ENCODE measurements around the gene INSIG1.

The INSIG1 gene

GRCh38 chr7:155315977-155316376 is 18.3 kb downstream of the INSIG1 start:
- Histone ChIP-seq H3K4me1 (ENCODE audit: control insufficient read depth, low read depth, low read length) (no peaks in the 10 kb centered on the region), H3K4ac (ENCODE audit: low read depth, low read length) (no peak overlapping the region), H3K9ac (ENCODE audit: low read length) (no peak overlapping the region), H2BK120ac (ENCODE audit: low read depth, low read length) (no peak overlapping the region), H2BK5ac (ENCODE audit: low read length) (no peak overlapping the region), H3K56ac (ENCODE audit: low read length) (no peak overlapping the region), H3K27me3 (ENCODE audit: insufficient read depth, low read length, poor library complexity) (no peaks in the 10 kb centered on the region), H3K27ac (ENCODE audit: low read depth, low read length) (no peak overlapping the region), H4K8ac (ENCODE audit: low read depth, low read length) (no peak overlapping the region), H3K79me2 (ENCODE audit: control insufficient read depth, insufficient read depth, low read length) (no peaks in the 10 kb centered on the region), H3K36me3 (ENCODE audit: control insufficient read depth, insufficient read depth, low read length) (no peaks in the 10 kb centered on the region), H3K79me1 (ENCODE audit: low read length) (no peaks in the 10 kb centered on the region), H3K4me2 (ENCODE audit: low read length) (no peak overlapping the region), H3K18ac (ENCODE audit: low read length) (no peak overlapping the region), H3K4me3 (ENCODE audit: low read length) (no peak overlapping the region), H2AK5ac (ENCODE audit: low read length) (no peak overlapping the region), H2BK15ac (replicated peaks; ENCODE audit: low read depth) (no peak overlapping the region), H4K5ac (ENCODE audit: low read length) (no peak overlapping the region), H3K23ac (ENCODE audit: low read length) (no peak overlapping the region)
- no peak for DNase-seq
- WGBS (ENCODE audit: extremely low coverage, insufficient coverage, low lambda C conversion rate) = no CpG with 5 or more reads among the region's 8 CpGs

- no CpG with 5 or more reads among the region's 13 CpGs for WGBS (ENCODE audit: extremely low coverage, insufficient coverage, low lambda C conversion rate)
- Histone ChIP-seq H3K56ac (ENCODE audit: low read length) (no peak overlapping the region), H3K23ac (ENCODE audit: low read length) (no peak overlapping the region), H3K18ac (ENCODE audit: low read length) (no peak overlapping the region), H3K4ac (ENCODE audit: low read depth, low read length) (no peak overlapping the region), H3K4me3 (ENCODE audit: low read length) (no peak overlapping the region), H3K9ac (ENCODE audit: low read length) (no peak overlapping the region), H2BK15ac (replicated peaks; ENCODE audit: low read depth) (no peak overlapping the region), H2BK120ac (ENCODE audit: low read depth, low read length) (no peak overlapping the region), H3K79me1 (ENCODE audit: low read length) (no peaks in the 10 kb centered on the region), H3K36me3 (ENCODE audit: control insufficient read depth, insufficient read depth, low read length) (no peaks in the 10 kb centered on the region), H2BK5ac (ENCODE audit: low read length) (no peak overlapping the region), H3K27me3 (ENCODE audit: insufficient read depth, low read length, poor library complexity) (no peaks in the 10 kb centered on the region), H2AK5ac (ENCODE audit: low read length) (no peak overlapping the region), H3K79me2 (ENCODE audit: control insufficient read depth, insufficient read depth, low read length) (no peaks in the 10 kb centered on the region), H3K4me1 (ENCODE audit: control insufficient read depth, low read depth, low read length) (no peaks in the 10 kb centered on the region), H4K8ac (ENCODE audit: low read depth, low read length) (no peak overlapping the region), H3K4me2 (ENCODE audit: low read length) (no peak overlapping the region), H3K27ac (ENCODE audit: low read depth, low read length) (no peak overlapping the region), H4K5ac (ENCODE audit: low read length) (no peak overlapping the region)
- DNase-seq = no peak
These were observed 18.9 kb downstream of the INSIG1 start for GRCh38 chr7:155316427-155317113.

GRCh38 chr7:155317114-155317434 is 19.4 kb downstream of the INSIG1 start:
- Histone ChIP-seq H3K18ac (ENCODE audit: low read length) (no peak overlapping the region), H3K4ac (ENCODE audit: low read depth, low read length) (no peak overlapping the region), H2AK5ac (ENCODE audit: low read length) (no peak overlapping the region), H3K4me3 (ENCODE audit: low read length) (no peak overlapping the region), H3K4me1 (ENCODE audit: control insufficient read depth, low read depth, low read length) (no peaks in the 10 kb centered on the region), H3K56ac (ENCODE audit: low read length) (no peak overlapping the region), H3K36me3 (ENCODE audit: control insufficient read depth, insufficient read depth, low read length) (no peaks in the 10 kb centered on the region), H3K79me1 (ENCODE audit: low read length) (no peaks in the 10 kb centered on the region), H3K9ac (ENCODE audit: low read length) (no peak overlapping the region), H2BK120ac (ENCODE audit: low read depth, low read length) (no peak overlapping the region), H2BK5ac (ENCODE audit: low read length) (no peak overlapping the region), H4K8ac (ENCODE audit: low read depth, low read length) (no peak overlapping the region), H3K79me2 (ENCODE audit: control insufficient read depth, insufficient read depth, low read length) (no peaks in the 10 kb centered on the region), H3K27me3 (ENCODE audit: insufficient read depth, low read length, poor library complexity) (no peaks in the 10 kb centered on the region), H3K23ac (ENCODE audit: low read length) (no peak overlapping the region), H3K4me2 (ENCODE audit: low read length) (no peak overlapping the region), H3K27ac (ENCODE audit: low read depth, low read length) (no peak overlapping the region), H4K5ac (ENCODE audit: low read length) (no peak overlapping the region), H2BK15ac (replicated peaks; ENCODE audit: low read depth) (no peak overlapping the region)
- DNase-seq = no peak
- no CpG with 5 or more reads among the region's 3 CpGs for WGBS (ENCODE audit: extremely low coverage, insufficient coverage, low lambda C conversion rate)

DNA sequence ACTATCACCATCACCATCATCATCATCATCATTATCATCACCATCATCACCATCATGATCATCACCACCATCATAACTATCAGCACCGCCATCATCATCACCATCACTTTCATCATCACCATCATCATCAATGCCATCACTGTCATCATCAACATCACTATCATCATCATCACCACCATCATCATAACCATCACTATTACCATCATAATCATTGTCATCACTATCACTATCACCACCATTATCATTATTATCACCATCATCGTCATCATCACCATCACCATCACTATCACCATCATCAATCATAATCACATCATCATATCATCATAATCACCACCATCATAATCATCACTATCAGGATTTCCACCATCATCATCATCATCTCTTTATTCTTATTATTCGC is 20.6 kb downstream of the INSIG1 start:
- Histone ChIP-seq H2BK15ac (replicated peaks; ENCODE audit: low read depth) (no peak overlapping the region), H3K79me1 (ENCODE audit: low read length) (no peaks in the 10 kb centered on the region), H3K27me3 (ENCODE audit: insufficient read depth, low read length, poor library complexity) (no peaks in the 10 kb centered on the region), H4K8ac (ENCODE audit: low read depth, low read length) (no peak overlapping the region), H3K4ac (ENCODE audit: low read depth, low read length) (no peak overlapping the region), H3K23ac (ENCODE audit: low read length) (no peak overlapping the region), H3K27ac (ENCODE audit: low read depth, low read length) (no peak overlapping the region), H3K36me3 (ENCODE audit: control insufficient read depth, insufficient read depth, low read length) (no peaks in the 10 kb centered on the region), H3K4me3 (ENCODE audit: low read length) (no peak overlapping the region), H2BK120ac (ENCODE audit: low read depth, low read length) (no peak overlapping the region), H3K4me1 (ENCODE audit: control insufficient read depth, low read depth, low read length) (no peaks in the 10 kb centered on the region), H3K79me2 (ENCODE audit: control insufficient read depth, insufficient read depth, low read length) (no peaks in the 10 kb centered on the region), H3K4me2 (ENCODE audit: low read length) (no peak overlapping the region), H3K9ac (ENCODE audit: low read length) (no peak overlapping the region), H2BK5ac (ENCODE audit: low read length) (no peak overlapping the region), H3K56ac (ENCODE audit: low read length) (no peak overlapping the region), H3K18ac (ENCODE audit: low read length) (no peak overlapping the region), H4K5ac (ENCODE audit: low read length) (no peak overlapping the region), H2AK5ac (ENCODE audit: low read length) (no peak overlapping the region)
- 100% methylated on average over 2 of the region's 3 CpGs for WGBS (ENCODE audit: extremely low coverage, insufficient coverage, low lambda C conversion rate)
- DNase-seq = no peak

GRCh38 chr7:155322530-155322929 is 24.9 kb downstream of the INSIG1 start:
- no peaks in the 10 kb centered on the region for H3K27me3 ChIP-seq (ENCODE audit: insufficient read depth, low read length, poor library complexity)
- no peak overlapping the region for H4K5ac ChIP-seq (ENCODE audit: low read length)
- no peaks in the 10 kb centered on the region for H3K4me1 ChIP-seq (ENCODE audit: control insufficient read depth, low read depth, low read length)
- no peak overlapping the region for H3K4me3 ChIP-seq (ENCODE audit: low read length)
- H3K23ac ChIP-seq (ENCODE audit: low read length) = no peak overlapping the region
- DNase-seq = no peak
- H3K79me2 ChIP-seq (ENCODE audit: control insufficient read depth, insufficient read depth, low read length) = no peaks in the 10 kb centered on the region
- H3K4me2 ChIP-seq (ENCODE audit: low read length) = no peak overlapping the region
- no peak overlapping the region for H3K4ac ChIP-seq (ENCODE audit: low read depth, low read length)
- H2AK5ac ChIP-seq (ENCODE audit: low read length) = no peak overlapping the region
- no peak overlapping the region for H2BK120ac ChIP-seq (ENCODE audit: low read depth, low read length)
- H3K56ac ChIP-seq (ENCODE audit: low read length) = no peak overlapping the region
- no peak overlapping the region for H2BK5ac ChIP-seq (ENCODE audit: low read length)
- H4K8ac ChIP-seq (ENCODE audit: low read depth, low read length) = no peak overlapping the region
- H3K36me3 ChIP-seq (ENCODE audit: control insufficient read depth, insufficient read depth, low read length) = no peaks in the 10 kb centered on the region
- no peak overlapping the region for H3K27ac ChIP-seq (ENCODE audit: low read depth, low read length)
- no CpG with 5 or more reads among the region's 10 CpGs for WGBS (ENCODE audit: extremely low coverage, insufficient coverage, low lambda C conversion rate)
- H3K79me1 ChIP-seq (ENCODE audit: low read length) = no peaks in the 10 kb centered on the region
- no peak overlapping the region for H3K9ac ChIP-seq (ENCODE audit: low read length)
- no peak overlapping the region for H3K18ac ChIP-seq (ENCODE audit: low read length)
- no peak overlapping the region for H2BK15ac ChIP-seq (replicated peaks; ENCODE audit: low read depth)

DNA sequence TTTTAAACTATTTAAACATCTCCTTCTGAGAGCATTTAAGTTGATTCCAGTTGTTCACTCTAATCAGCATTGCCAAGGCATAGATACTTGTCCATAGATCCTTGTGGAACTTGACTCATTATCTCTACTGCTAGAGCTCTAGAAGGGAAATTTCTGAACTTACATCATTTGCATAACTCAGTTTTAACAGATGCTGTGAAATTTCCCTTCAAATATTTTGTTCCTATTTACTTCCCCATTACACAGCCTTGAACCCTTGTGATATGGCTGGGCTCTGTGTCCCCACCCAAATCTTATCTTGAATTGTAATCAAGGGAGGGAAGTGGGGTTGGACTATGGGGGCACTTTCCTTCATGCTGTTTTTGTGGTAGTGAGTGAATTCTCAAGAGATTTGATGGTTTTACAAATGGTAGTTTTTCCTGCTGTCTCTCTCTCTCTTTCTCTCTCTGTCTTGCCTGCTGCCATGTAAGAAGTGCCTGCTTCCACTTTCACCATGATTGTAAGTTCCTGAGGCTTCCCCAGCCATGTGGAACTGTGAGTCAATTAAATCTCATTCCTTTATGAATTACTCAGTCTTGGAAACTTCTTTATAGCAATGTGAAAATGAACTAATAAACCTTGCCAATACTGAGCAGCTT is 25.4 kb downstream of the INSIG1 start:
- Histone ChIP-seq H3K56ac (ENCODE audit: low read length) (no peak overlapping the region), H3K79me2 (ENCODE audit: control insufficient read depth, insufficient read depth, low read length) (no peaks in the 10 kb centered on the region), H4K8ac (ENCODE audit: low read depth, low read length) (no peak overlapping the region), H3K4me1 (ENCODE audit: control insufficient read depth, low read depth, low read length) (no peaks in the 10 kb centered on the region), H3K36me3 (ENCODE audit: control insufficient read depth, insufficient read depth, low read length) (no peaks in the 10 kb centered on the region), H3K4me2 (ENCODE audit: low read length) (no peak overlapping the region), H3K27me3 (ENCODE audit: insufficient read depth, low read length, poor library complexity) (no peaks in the 10 kb centered on the region), H3K18ac (ENCODE audit: low read length) (no peak overlapping the region), H3K27ac (ENCODE audit: low read depth, low read length) (no peak overlapping the region), H3K79me1 (ENCODE audit: low read length) (no peaks in the 10 kb centered on the region), H2BK5ac (ENCODE audit: low read length) (no peak overlapping the region), H2BK15ac (replicated peaks; ENCODE audit: low read depth) (no peak overlapping the region), H4K5ac (ENCODE audit: low read length) (no peak overlapping the region), H3K23ac (ENCODE audit: low read length) (no peak overlapping the region), H2BK120ac (ENCODE audit: low read depth, low read length) (no peak overlapping the region), H2AK5ac (ENCODE audit: low read length) (no peak overlapping the region), H3K4me3 (ENCODE audit: low read length) (no peak overlapping the region), H3K4ac (ENCODE audit: low read depth, low read length) (no peak overlapping the region), H3K9ac (ENCODE audit: low read length) (no peak overlapping the region)
- no peak for DNase-seq

All from mesendoderm (in vitro differentiated cells).